Hepatocyte (in vitro differentiated cells): ENCODE data around the gene CHST4.

Source experiments
- EZH2 ChIP-seq: fragments of 200-600 bp; sonication (generic); IDR thresholded peaks from 2 replicates; pipeline ENCODE4 v1.6.1; 2016; ENCODE audit warnings: antibody characterized with exemption, mild to moderate bottlenecking, borderline replicate concordance
- TF ChIP-seq, protein P1 (sequence below): fragments of 200-600 bp; sonication (generic); IDR thresholded peaks from 2 replicates; pipeline ENCODE4 v1.5.1; 2016; ENCODE audit warnings: antibody characterized with exemption, mild to moderate bottlenecking; ENCODE audit not compliant: poor library complexity

DNA sequence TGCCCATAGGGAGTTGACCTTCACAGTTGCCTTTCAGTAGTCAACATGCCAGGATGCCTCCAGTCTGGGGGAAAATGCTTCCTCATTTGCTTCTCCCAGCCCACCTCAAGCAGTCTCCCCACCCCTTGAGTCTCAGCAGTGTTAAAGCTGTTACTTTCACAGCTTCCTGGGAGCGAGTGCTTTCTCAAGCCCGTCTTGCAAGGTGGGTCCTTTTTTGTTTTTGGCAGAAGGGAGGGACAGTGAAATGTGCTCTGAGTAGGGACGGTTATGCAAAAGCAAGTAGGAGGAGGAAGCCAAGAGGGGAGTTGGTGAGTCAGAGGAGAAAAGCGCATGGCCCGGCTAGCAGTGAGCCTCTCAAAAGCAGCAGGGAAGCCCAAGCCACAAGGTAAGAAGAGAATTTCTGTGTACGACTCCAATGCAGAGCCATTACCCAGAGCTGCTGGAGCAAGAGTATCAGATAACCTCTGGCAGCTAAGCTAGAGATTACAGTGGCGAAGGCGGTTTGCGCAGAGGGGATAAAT lies at the start of gene CHST4:
- TF ChIP-seq, protein P1, sequence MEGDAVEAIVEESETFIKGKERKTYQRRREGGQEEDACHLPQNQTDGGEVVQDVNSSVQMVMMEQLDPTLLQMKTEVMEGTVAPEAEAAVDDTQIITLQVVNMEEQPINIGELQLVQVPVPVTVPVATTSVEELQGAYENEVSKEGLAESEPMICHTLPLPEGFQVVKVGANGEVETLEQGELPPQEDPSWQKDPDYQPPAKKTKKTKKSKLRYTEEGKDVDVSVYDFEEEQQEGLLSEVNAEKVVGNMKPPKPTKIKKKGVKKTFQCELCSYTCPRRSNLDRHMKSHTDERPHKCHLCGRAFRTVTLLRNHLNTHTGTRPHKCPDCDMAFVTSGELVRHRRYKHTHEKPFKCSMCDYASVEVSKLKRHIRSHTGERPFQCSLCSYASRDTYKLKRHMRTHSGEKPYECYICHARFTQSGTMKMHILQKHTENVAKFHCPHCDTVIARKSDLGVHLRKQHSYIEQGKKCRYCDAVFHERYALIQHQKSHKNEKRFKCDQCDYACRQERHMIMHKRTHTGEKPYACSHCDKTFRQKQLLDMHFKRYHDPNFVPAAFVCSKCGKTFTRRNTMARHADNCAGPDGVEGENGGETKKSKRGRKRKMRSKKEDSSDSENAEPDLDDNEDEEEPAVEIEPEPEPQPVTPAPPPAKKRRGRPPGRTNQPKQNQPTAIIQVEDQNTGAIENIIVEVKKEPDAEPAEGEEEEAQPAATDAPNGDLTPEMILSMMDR: no peak
- no peak for TF ChIP-seq EZH2
